AG09319 (cell line): Measurements from ENCODE around the gene RXRB.

Experiments
- DNase-seq: peaks from one replicate; pipeline ENCODE4 v3.0.0-alpha.2; 2010; ENCODE audit warnings: low read depth; ENCODE audit errors: extremely low read depth
- CTCF ChIP-seq: IDR thresholded peaks from 2 replicates; pipeline ENCODE4 v1.5.1; 2011; ENCODE audit warnings: low read depth, mild to moderate bottlenecking, inconsistent platforms, low read length, moderate library complexity

RXRB gene

GRCh38 chr6:33195304-33196165 lies 4.9 kb downstream of the RXRB start:
- DNase-seq = no peak
- no peak for TF ChIP-seq CTCF

GRCh38 chr6:33194431-33194979 lies 6.0 kb downstream of the RXRB start:
- TF ChIP-seq CTCF = no peak
- DNase-seq = no peak

GRCh38 chr6:33193619-33194018 lies 6.8 kb downstream of the RXRB start:
- no peak for TF ChIP-seq CTCF
- no peak for DNase-seq

GRCh38 chr6:33192671-33193602 lies 7.5 kb downstream of the RXRB start:
- DNase-seq = no peak
- no peak for TF ChIP-seq CTCF

GRCh38 chr6:33192105-33192646 lies 8.3 kb downstream of the RXRB start, which contains the start of gene COL11A2:
COL11A2 (minus strand) TSS chr6:33192467; CDS start chr6:33192240, 227 bp downstream.
- no peak for DNase-seq
- TF ChIP-seq CTCF = no peak

GRCh38 chr6:33191383-33192104 lies 8.9 kb downstream of the RXRB start:
- no peak for DNase-seq
- no peak for TF ChIP-seq CTCF
